ENCODE data around the gene KCNN4. TPM values are rescaled to one million over a fixed set of nuclear protein-coding genes. Genes with fewer than 3 reads are reported as not detected.

Gene KCNN4
- polyA plus RNA-seq, 1 of the 3 experiments (the other 2 are of a cell fraction): 22.2 TPM

DNA sequence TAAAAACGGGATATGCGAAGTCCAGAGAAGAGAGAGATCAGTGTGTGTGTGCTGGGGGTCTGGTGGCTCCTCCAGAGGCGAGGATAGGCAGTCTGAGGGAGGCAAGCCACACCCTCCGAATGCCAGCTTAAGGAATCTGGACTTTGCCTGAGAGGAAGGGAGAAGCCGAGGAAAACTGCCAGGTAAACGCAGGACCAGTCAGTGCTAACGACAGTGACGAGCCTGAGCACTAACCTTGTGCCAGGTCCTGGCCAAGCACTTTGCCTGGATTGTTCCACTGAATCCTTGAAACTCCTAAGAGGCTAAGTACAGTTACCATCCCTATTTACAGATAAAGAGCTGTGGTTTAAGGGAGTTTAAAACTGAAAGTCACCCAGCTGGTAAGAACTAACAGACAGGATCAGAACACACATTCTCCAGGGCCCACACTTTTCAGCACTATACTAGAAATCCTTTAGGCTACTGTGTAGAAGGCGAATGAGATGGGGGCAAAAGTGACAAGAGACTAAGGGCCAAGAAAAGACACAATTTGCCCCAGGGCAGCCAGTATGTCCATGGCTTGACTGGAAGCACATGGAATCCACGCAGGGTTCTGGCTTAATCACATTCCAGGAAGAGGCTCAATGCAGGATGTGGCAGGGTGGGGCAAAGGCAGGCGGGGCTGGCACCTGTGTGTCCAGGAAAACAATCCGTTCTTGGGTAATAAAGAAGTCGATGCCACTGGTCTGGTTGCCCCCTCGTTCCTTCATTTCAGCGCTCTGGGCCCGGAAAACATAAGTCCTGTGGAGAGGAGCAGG, 41.1 kb downstream of the KCNN4 start:
- H3K4me2 ChIP-seq: no peak overlapping the region
- H3F3A ChIP-seq (replicated peaks; ENCODE audit: insufficient read depth): peaks cover 8% of the 10 kb centered on the region
- H3K27me3 ChIP-seq (ENCODE audit: insufficient read depth): no peaks in the 10 kb centered on the region
- WGBS (ENCODE audit: low lambda C conversion rate): 84% methylated on average over 12 of the region's 16 CpGs
- no peak for DNase-seq
- no peaks in the 10 kb centered on the region for H3K4me1 ChIP-seq (ENCODE audit: control insufficient read depth in 1 of 2, insufficient read depth in 2 of 2, low read depth in 1 of 2, low read length in 1 of 2)
- no peaks in the 10 kb centered on the region for H4K20me1 ChIP-seq (ENCODE audit: insufficient read depth)
- H2AFZ ChIP-seq (ENCODE audit: low read depth): no peak overlapping the region
- H3K36me3 ChIP-seq (replicated peaks in 1 of 2; ENCODE audit: control insufficient read depth in 1 of 2, insufficient read depth in 2 of 2, low read length in 1 of 2): peaks cover 66 to 74% of the 10 kb centered on the region in 2 experiments
- no peak overlapping the region for H3K9ac ChIP-seq
- H3K4me3 ChIP-seq (ENCODE audit: low read depth in 2 of 2, low read length in 1 of 2): no peak overlapping the region
- no peak overlapping the region for H3K27ac ChIP-seq (ENCODE audit: low read depth in 2 of 2, low read length in 1 of 2)
- no peaks in the 10 kb centered on the region for H3K9me3 ChIP-seq
- TF ChIP-seq FOSL2 (IDR thresholded peaks at IDR 0.05; ENCODE audit: borderline replicate concordance, low read depth) (no peak), GABPA (IDR thresholded peaks at IDR 0.05; ENCODE audit: low read depth) (no peak), REST (IDR thresholded peaks at IDR 0.05; ENCODE audit: low read depth, low read length) (no peak), YY1 (IDR thresholded peaks at IDR 0.05; ENCODE audit: low read depth) (no peak), NRF1 (IDR thresholded peaks at IDR 0.05; ENCODE audit: low read depth, low read length) (no peak), TAF1 (IDR thresholded peaks at IDR 0.05; ENCODE audit: borderline replicate concordance, low read depth, low read length) (no peak), EP300 (IDR thresholded peaks at IDR 0.05; ENCODE audit: borderline replicate concordance in 1 of 2, low read depth in 1 of 2, low read length in 1 of 2) (no peak), SMC3 (IDR thresholded peaks at IDR 0.05; ENCODE audit: low read depth, low read length) (no peak), FOXJ3 (CRISPR knock-in tag; IDR thresholded peaks at IDR 0.05) (no peak), RCOR1 (IDR thresholded peaks at IDR 0.05; ENCODE audit: low read length) (no peak)
- TF ChIP-seq, protein P1, sequence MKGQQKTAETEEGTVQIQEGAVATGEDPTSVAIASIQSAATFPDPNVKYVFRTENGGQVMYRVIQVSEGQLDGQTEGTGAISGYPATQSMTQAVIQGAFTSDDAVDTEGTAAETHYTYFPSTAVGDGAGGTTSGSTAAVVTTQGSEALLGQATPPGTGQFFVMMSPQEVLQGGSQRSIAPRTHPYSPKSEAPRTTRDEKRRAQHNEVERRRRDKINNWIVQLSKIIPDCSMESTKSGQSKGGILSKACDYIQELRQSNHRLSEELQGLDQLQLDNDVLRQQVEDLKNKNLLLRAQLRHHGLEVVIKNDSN (IDR thresholded peaks at IDR 0.05; ENCODE audit: borderline replicate concordance, low read depth): no peak
- TF ChIP-seq, protein P2, sequence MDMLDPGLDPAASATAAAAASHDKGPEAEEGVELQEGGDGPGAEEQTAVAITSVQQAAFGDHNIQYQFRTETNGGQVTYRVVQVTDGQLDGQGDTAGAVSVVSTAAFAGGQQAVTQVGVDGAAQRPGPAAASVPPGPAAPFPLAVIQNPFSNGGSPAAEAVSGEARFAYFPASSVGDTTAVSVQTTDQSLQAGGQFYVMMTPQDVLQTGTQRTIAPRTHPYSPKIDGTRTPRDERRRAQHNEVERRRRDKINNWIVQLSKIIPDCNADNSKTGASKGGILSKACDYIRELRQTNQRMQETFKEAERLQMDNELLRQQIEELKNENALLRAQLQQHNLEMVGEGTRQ (IDR thresholded peaks at IDR 0.05; ENCODE audit: borderline replicate concordance, low read depth, low read length): no peak
- TF ChIP-seq, protein P3, sequence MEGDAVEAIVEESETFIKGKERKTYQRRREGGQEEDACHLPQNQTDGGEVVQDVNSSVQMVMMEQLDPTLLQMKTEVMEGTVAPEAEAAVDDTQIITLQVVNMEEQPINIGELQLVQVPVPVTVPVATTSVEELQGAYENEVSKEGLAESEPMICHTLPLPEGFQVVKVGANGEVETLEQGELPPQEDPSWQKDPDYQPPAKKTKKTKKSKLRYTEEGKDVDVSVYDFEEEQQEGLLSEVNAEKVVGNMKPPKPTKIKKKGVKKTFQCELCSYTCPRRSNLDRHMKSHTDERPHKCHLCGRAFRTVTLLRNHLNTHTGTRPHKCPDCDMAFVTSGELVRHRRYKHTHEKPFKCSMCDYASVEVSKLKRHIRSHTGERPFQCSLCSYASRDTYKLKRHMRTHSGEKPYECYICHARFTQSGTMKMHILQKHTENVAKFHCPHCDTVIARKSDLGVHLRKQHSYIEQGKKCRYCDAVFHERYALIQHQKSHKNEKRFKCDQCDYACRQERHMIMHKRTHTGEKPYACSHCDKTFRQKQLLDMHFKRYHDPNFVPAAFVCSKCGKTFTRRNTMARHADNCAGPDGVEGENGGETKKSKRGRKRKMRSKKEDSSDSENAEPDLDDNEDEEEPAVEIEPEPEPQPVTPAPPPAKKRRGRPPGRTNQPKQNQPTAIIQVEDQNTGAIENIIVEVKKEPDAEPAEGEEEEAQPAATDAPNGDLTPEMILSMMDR (IDR thresholded peaks at IDR 0.05): no peak
- ChIA-PET CTCF (interaction anchor here (1.5 to 2.9 kb wide), 2 partner anchors 45 to 70 kb away, joined by 3 to 8 read pairs; no protein-coding TSS in a partner anchor), POLR2A (interaction anchor here (1.5 kb wide), 1 partner anchor 12 kb away, joined by 3 read pairs; no protein-coding TSS in a partner anchor)
- no peaks in the 10 kb centered on the region for H3K79me2 ChIP-seq (ENCODE audit: insufficient read depth)
- H3K9me2 ChIP-seq: no peaks in the 10 kb centered on the region

Measured in SK-N-SH (cell line).